Measurements from ENCODE around the gene C1QTNF9B.

The C1QTNF9B gene

DNA sequence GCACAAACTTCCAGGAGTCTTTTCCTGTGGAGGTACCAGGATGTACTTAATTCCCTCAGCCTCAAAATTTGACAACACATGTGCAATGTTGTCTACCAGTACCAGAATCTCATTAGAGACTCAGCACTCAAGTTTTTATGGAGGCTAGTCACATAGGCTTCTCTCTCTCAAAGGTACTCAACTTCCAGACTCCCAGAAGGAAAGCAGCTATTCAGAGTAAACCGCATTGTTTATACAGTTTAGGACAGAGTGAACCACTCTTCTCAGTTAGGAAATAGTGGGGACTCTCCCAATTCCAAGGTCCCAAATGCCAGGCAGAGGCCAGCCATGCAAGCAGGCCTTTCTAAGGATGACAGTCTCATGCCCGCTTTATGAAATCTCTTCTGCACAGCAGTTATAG is 8.5 kb upstream of the C1QTNF9B start:
- DNase-seq = peak; percentile 55
- Histone ChIP-seq H2BK120ac (ENCODE audit: low read depth, low read length) (no peak overlapping the region), H3K4me1 (ENCODE audit: control insufficient read depth, insufficient read depth, low read depth, low read length) (peaks cover 9% of the 10 kb centered on the region), H2BK15ac (ENCODE audit: low read depth, poor library complexity, severe bottlenecking) (no peak overlapping the region), H3K23ac (ENCODE audit: low read length in 2 of 2) (no peak overlapping the region), H3K36me3 (ENCODE audit: control insufficient read depth in 1 of 2, insufficient read depth in 2 of 2, low read depth in 1 of 2, low read length in 2 of 2) (no peaks in the 10 kb centered on the region), H4K91ac (ENCODE audit: low read length) (no peak overlapping the region), H3K14ac (ENCODE audit: low read length in 2 of 2) (no peak overlapping the region), H3K4me2 (ENCODE audit: low read length, poor library complexity, severe bottlenecking) (no peak overlapping the region), H3K4me3 (ENCODE audit: insufficient read depth in 1 of 2, low read depth in 1 of 2, low read length in 2 of 2) (no peak overlapping the region), H2BK12ac (ENCODE audit: low read length in 2 of 2) (no peak overlapping the region), H2BK5ac (ENCODE audit: low read depth, low read length, poor library complexity, severe bottlenecking) (no peak overlapping the region), H3K9ac (ENCODE audit: low read length) (no peak overlapping the region), H3K27me3 (ENCODE audit: control insufficient read depth in 1 of 2, insufficient read depth in 1 of 2, low read length in 2 of 2) (peaks cover 0 to 30% of the 10 kb centered on the region in 2 experiments), H3K4ac (ENCODE audit: low read depth in 1 of 2, low read length in 2 of 2) (no peak overlapping the region), H2AK5ac (ENCODE audit: low read length, severe bottlenecking) (no peak overlapping the region), H3K18ac (ENCODE audit: low read depth in 1 of 2, low read length in 2 of 2) (no peak overlapping the region), H3K27ac (ENCODE audit: low read length, poor library complexity, severe bottlenecking) (no peak overlapping the region), H3K9me3 (ENCODE audit: control insufficient read depth, low read length) (no peaks in the 10 kb centered on the region), H4K8ac (ENCODE audit: low read length) (no peak overlapping the region), H2AFZ (ENCODE audit: low read depth, low read length) (no peak overlapping the region), H3K79me1 (replicated peaks; ENCODE audit: low read length, poor library complexity, severe bottlenecking) (no peaks in the 10 kb centered on the region)
- WGBS = 100% methylated on average over 1 of the region's 2 CpGs

DNA sequence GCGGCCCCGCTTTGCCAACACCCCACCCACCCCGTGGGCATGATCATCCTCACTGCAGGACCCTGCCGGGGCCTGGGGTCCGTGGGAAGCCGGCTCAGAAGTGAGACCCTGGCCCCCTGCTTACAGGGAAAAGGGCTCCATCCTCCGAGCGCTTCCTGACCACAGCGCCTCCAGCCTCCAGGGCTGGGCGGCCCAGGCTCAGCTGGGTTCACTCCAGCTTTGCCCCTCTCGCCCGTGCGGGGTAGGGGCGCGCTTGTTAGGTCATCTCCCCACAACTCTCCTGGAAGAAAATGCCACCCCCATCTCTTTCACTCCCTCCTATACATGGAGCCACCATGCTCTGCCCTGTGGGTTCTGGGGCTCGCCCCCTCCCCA is 6.6 kb upstream of the C1QTNF9B start:
- Histone ChIP-seq H2AFZ (ENCODE audit: low read depth, low read length) (no peak overlapping the region), H3K27me3 (ENCODE audit: control insufficient read depth in 1 of 2, insufficient read depth in 1 of 2, low read length in 2 of 2) (peaks cover 0 to 30% of the 10 kb centered on the region in 2 experiments), H3K36me3 (ENCODE audit: control insufficient read depth in 1 of 2, insufficient read depth in 2 of 2, low read depth in 1 of 2, low read length in 2 of 2) (no peaks in the 10 kb centered on the region), H3K23ac (ENCODE audit: low read length in 2 of 2) (no peak overlapping the region), H3K18ac (ENCODE audit: low read depth in 1 of 2, low read length in 2 of 2) (no peak overlapping the region), H3K9ac (ENCODE audit: low read length) (no peak overlapping the region), H3K4ac (ENCODE audit: low read depth in 1 of 2, low read length in 2 of 2) (no peak overlapping the region), H4K91ac (ENCODE audit: low read length) (no peak overlapping the region), H2BK12ac (ENCODE audit: low read length in 2 of 2) (no peak overlapping the region), H3K79me1 (replicated peaks; ENCODE audit: low read length, poor library complexity, severe bottlenecking) (no peaks in the 10 kb centered on the region), H3K4me1 (ENCODE audit: control insufficient read depth, insufficient read depth, low read depth, low read length) (peaks cover 9% of the 10 kb centered on the region), H3K4me2 (ENCODE audit: low read length, poor library complexity, severe bottlenecking) (peak overlapping the region; percentile 60), H2BK15ac (ENCODE audit: low read depth, poor library complexity, severe bottlenecking) (peak overlapping the region; percentile 70), H2BK120ac (ENCODE audit: low read depth, low read length) (no peak overlapping the region), H3K9me3 (ENCODE audit: control insufficient read depth, low read length) (no peaks in the 10 kb centered on the region), H2AK5ac (ENCODE audit: low read length, severe bottlenecking) (no peak overlapping the region), H3K27ac (ENCODE audit: low read length, poor library complexity, severe bottlenecking) (no peak overlapping the region), H2BK5ac (ENCODE audit: low read depth, low read length, poor library complexity, severe bottlenecking) (no peak overlapping the region), H3K4me3 (ENCODE audit: insufficient read depth in 1 of 2, low read depth in 1 of 2, low read length in 2 of 2) (no peak overlapping the region), H4K8ac (ENCODE audit: low read length) (peak overlapping the region; percentile 30), H3K14ac (ENCODE audit: low read length in 2 of 2) (no peak overlapping the region)
- no peak for DNase-seq
- WGBS = 83% methylated on average over 16 of the region's 16 CpGs

DNA sequence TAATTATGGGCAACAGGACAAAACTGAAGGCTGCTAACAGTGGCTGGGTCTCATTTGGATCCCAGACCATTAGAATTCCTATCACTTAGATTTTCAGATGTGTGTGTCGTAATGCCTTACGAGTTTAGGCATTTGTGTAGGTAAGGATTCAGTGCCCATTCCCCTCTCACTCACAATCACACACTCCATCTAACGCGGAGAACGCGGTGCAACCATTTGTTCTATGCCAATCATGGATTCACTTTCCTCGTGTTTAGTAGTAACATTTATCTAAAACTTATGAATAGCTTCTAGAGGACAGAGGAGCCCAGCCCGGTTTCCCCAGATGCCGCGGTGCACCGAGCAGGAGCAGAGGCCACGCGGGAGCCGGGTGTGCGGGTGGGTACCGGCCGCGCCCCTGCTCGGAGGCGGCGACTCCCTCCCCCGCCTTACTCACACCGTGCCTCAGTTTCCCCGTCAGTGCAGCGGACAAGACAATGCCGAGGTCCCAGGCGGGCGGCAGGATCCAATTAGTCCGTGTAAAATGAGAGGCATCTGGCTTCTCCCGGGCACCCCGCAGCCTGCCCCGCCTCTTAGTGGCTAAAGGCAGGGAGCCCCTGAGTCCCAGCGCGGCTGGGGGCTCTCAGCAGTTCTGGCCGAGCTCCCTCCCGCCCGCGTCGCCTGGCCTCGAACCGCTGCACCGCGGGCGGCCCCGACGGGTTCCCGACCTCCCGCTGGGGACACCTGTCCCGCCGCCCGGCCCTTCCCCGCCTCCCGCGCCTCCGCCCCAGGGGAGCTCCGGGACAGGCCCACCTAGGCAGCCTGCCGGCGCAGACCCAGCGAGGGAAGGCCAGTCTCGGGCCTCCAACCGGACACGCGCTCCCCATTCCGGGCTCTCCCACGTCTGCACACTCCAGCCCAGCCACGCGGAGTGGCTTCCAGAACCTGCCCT is 5.9 kb upstream of the C1QTNF9B start:
- H3K18ac ChIP-seq (ENCODE audit: low read depth in 1 of 2, low read length in 2 of 2) = peak overlapping the region in 1 of 2 experiments; percentile 38
- H3K23ac ChIP-seq (ENCODE audit: low read length in 2 of 2) = no peak overlapping the region
- H2BK5ac ChIP-seq (ENCODE audit: low read depth, low read length, poor library complexity, severe bottlenecking) = no peak overlapping the region
- no peaks in the 10 kb centered on the region for H3K9me3 ChIP-seq (ENCODE audit: control insufficient read depth, low read length)
- peak overlapping the region; percentile 70 for H2BK15ac ChIP-seq (ENCODE audit: low read depth, poor library complexity, severe bottlenecking)
- peak overlapping the region; percentile 22 for H3K9ac ChIP-seq (ENCODE audit: low read length)
- peak overlapping the region; percentile 60 for H3K4me2 ChIP-seq (ENCODE audit: low read length, poor library complexity, severe bottlenecking)
- no peak overlapping the region for H4K8ac ChIP-seq (ENCODE audit: low read length)
- no peak overlapping the region for H4K91ac ChIP-seq (ENCODE audit: low read length)
- H3K4ac ChIP-seq (ENCODE audit: low read depth in 1 of 2, low read length in 2 of 2) = no peak overlapping the region
- H3K14ac ChIP-seq (ENCODE audit: low read length in 2 of 2) = peak overlapping the region in 1 of 2 experiments; percentile 92
- H3K4me3 ChIP-seq (ENCODE audit: insufficient read depth in 1 of 2, low read depth in 1 of 2, low read length in 2 of 2) = peak overlapping the region; percentile 31 to 60
- H2BK120ac ChIP-seq (ENCODE audit: low read depth, low read length) = no peak overlapping the region
- H3K27ac ChIP-seq (ENCODE audit: low read length, poor library complexity, severe bottlenecking) = no peak overlapping the region
- DNase-seq = no peak
- H3K4me1 ChIP-seq (ENCODE audit: control insufficient read depth, insufficient read depth, low read depth, low read length) = peaks cover 9% of the 10 kb centered on the region
- H3K36me3 ChIP-seq (ENCODE audit: control insufficient read depth in 1 of 2, insufficient read depth in 2 of 2, low read depth in 1 of 2, low read length in 2 of 2) = no peaks in the 10 kb centered on the region
- no peak overlapping the region for H2AFZ ChIP-seq (ENCODE audit: low read depth, low read length)
- H2AK5ac ChIP-seq (ENCODE audit: low read length, severe bottlenecking) = no peak overlapping the region
- H2BK12ac ChIP-seq (ENCODE audit: low read length in 2 of 2) = no peak overlapping the region
- H3K27me3 ChIP-seq (ENCODE audit: control insufficient read depth in 1 of 2, insufficient read depth in 1 of 2, low read length in 2 of 2) = peaks cover 0 to 30% of the 10 kb centered on the region in 2 experiments
- WGBS = 71% methylated on average over 58 of the region's 67 CpGs
- H3K79me1 ChIP-seq (replicated peaks; ENCODE audit: low read length, poor library complexity, severe bottlenecking) = no peaks in the 10 kb centered on the region

DNA sequence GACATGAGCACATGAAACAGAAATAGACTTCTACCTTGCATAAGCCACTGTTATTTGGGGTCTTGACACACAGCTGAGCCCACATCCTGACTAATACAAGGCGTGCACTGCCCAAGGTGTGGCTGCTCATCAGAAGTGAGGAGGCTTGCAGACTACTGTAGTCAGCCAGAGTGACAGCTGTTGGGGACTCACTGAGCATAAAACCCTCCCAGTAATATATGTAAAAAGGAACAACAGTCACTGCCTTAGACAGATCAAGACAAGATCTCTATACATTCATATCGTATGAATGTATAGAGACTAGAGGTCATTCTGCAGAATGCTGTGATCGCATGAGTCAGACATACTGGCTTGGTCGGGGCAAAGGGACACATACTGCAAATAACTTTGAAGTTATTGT is 4.1 kb upstream of the C1QTNF9B start:
- Histone ChIP-seq H3K14ac (ENCODE audit: low read length in 2 of 2) (no peak overlapping the region), H3K4ac (ENCODE audit: low read depth in 1 of 2, low read length in 2 of 2) (no peak overlapping the region), H3K9ac (ENCODE audit: low read length) (no peak overlapping the region), H3K79me1 (replicated peaks; ENCODE audit: low read length, poor library complexity, severe bottlenecking) (no peaks in the 10 kb centered on the region), H2BK15ac (ENCODE audit: low read depth, poor library complexity, severe bottlenecking) (no peak overlapping the region), H3K36me3 (ENCODE audit: control insufficient read depth in 1 of 2, insufficient read depth in 2 of 2, low read depth in 1 of 2, low read length in 2 of 2) (no peaks in the 10 kb centered on the region), H2AFZ (ENCODE audit: low read depth, low read length) (no peak overlapping the region), H2AK5ac (ENCODE audit: low read length, severe bottlenecking) (no peak overlapping the region), H3K4me2 (ENCODE audit: low read length, poor library complexity, severe bottlenecking) (no peak overlapping the region), H3K18ac (ENCODE audit: low read depth in 1 of 2, low read length in 2 of 2) (no peak overlapping the region), H3K4me3 (ENCODE audit: insufficient read depth in 1 of 2, low read depth in 1 of 2, low read length in 2 of 2) (no peak overlapping the region), H2BK120ac (ENCODE audit: low read depth, low read length) (no peak overlapping the region), H4K91ac (ENCODE audit: low read length) (no peak overlapping the region), H3K27me3 (ENCODE audit: control insufficient read depth in 1 of 2, insufficient read depth in 1 of 2, low read length in 2 of 2) (peaks cover 0 to 30% of the 10 kb centered on the region in 2 experiments), H3K4me1 (ENCODE audit: control insufficient read depth, insufficient read depth, low read depth, low read length) (peaks cover 9% of the 10 kb centered on the region), H3K27ac (ENCODE audit: low read length, poor library complexity, severe bottlenecking) (no peak overlapping the region), H3K23ac (ENCODE audit: low read length in 2 of 2) (no peak overlapping the region), H2BK12ac (ENCODE audit: low read length in 2 of 2) (no peak overlapping the region), H2BK5ac (ENCODE audit: low read depth, low read length, poor library complexity, severe bottlenecking) (no peak overlapping the region), H3K9me3 (ENCODE audit: control insufficient read depth, low read length) (no peaks in the 10 kb centered on the region), H4K8ac (ENCODE audit: low read length) (no peak overlapping the region)
- WGBS = 48% methylated on average over 2 of the region's 4 CpGs
- DNase-seq = no peak

All from mesenchymal stem cell (in vitro differentiated cells and primary cell).